ENCODE results near the gene BPIFB6.

Gene BPIFB6

DNA sequence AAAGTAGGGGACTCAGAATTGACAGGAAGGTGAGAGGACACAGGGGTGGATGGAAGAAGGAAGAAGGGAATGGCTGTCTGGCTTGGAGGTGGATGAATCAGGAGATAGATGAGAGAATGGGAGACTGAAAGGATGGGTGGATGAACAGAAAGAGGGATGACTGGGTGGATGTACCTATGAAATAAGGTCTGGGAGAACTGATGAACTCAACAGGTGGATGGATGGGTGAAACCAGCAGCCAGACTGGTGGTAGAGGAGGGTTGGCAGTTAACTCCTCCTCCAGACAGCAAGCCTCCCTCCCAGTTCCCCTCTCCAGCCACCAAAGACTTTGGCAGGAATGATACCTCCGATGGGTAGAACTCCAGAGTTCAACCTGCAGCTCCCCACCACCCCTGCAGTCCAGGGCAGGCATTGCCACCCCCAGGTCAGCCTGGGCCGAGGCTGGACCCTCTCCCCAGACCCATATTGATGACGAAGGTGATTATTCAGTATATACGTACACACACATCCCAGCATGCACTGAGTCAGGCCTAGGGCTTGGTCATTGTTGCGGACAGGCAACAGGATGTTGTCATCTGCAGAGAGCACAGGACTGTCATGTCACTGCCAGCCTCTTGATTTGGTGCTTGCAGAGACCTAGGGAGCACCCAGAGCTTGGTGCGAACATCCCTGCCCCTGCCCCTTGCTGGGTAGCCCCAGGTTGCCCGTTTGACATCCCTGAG lies 29.2 kb upstream of the BPIFB6 start:
- no peak for DNase-seq

DNA sequence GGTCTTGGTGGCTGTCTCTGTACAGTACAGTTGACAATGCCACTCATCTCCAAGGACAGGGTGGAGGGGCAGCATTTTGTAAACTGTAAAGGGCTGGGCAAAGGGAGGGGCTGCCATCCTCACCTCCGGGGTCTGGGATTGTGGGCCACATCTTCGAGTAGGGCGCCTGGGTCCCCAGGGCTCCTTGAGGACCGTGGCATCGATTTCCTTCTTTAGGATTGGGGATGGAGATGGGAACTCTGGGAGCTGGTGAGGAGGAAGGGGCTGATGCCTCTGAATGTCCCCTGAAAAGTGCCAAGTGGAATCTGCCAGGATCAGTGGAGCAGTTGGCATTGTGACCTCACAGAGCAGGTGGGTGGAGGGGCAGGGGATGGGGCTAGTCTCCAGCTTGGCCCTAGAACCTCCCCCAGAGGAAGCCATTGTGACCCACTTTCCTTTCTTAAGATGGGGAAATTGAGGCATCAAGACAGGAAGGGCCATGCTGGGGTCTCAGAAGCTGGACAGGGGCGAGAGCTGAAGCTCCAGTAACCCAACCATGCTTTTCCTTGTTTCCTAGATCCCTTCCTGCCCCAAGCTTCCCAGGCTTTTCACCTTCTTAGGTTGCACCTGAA lies 27.2 kb upstream of the BPIFB6 start, which contains the start of gene SUN5:
Gene SUN5, minus strand, starts transcription at position 293 of the 611 bp plus-strand sequence. Its CDS starts 93 bp downstream, at position 200.
- DNase-seq, result no peak

DNA sequence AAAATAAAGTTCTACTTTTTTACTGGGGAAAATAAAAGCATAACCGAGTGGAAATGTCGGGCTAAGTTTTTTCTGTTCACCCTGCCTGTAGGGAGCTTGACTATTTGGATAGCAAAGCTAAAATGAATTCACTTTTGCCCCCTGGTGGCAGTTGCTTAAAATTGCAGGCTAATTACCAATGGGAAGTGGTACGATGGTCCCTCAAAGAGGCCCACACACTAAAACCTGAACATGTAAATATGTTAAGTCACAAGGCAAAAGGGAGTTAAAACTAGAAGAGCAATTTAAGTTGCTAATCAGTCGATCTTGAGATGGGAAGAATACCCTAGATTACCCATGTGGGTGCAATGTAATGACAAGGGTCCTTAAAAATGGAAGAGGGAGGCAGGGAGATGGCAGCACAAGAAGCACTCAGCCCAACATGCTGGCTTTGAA lies 26.3 kb upstream of the BPIFB6 start:
- DNase-seq, result peak in 1 of 2 donors; percentile 39

DNA sequence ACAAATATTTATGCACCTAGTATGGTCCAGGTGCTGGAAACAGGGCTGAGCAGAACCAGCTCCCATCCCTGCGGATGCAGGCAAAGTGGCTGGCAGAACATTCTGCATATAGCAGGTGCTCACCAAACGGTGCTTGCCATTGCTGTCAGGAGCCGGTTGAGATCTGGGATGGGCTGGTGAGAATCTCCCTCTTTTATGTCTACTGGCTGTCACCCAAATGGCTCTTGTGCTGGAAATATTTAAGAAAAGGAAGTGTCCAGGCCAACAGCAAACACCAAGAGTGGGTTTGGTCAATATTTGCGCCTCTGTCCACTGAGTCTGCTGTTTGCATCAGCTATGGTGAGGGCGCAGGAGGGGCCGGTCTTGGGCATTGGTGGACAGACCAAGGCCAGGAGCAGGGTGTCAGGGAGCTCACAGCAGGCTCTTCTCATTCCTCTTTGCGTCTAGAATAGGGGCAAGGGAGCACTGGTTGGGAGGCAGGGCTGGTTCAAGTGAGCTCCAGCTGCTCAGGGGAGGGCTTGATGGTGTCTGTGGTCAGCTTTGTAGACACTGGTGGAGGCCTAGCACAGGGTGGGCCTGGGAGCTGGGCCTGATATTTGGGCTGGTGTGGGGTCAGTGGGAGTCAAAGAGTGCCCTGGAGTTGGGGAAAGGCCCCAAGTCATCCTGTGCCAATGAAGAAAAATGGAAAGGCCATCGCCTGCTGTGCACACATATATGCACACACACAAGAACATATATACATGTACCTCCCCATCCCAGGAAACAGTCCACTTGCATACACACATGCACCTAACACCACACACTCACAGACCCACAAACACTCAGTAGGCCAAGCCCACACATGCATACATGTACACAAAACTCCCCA lies 25.3 kb upstream of the BPIFB6 start:
- no peak for DNase-seq

DNA sequence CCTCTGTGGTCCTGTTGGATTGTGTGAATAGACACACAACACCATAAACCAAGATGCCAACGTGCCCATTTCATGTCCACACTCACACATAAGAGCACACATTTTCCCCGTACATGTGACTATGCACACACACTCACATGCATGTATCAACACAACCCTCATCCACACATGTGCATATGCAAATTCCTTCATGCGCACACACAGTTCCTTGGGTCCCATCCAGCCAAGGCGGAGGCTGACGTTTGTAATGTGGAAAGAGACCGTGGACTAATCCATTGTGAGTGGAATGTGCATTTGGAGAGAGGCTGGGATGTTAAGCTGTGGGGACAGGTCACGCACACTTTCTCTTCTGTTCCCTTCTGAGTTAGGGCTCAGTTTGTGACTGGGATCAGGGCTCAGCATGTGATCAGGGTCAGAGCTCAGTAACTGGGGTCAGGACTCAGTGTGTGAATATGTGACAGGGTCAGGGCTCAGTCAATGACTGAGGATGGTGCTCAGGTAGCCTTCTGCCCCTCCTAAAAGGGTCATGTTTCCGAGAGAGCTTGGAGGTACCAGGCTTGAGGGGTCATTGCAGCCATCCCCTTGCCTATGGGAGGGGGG lies 24.6 kb upstream of the BPIFB6 start:
- no peak for DNase-seq

DNA sequence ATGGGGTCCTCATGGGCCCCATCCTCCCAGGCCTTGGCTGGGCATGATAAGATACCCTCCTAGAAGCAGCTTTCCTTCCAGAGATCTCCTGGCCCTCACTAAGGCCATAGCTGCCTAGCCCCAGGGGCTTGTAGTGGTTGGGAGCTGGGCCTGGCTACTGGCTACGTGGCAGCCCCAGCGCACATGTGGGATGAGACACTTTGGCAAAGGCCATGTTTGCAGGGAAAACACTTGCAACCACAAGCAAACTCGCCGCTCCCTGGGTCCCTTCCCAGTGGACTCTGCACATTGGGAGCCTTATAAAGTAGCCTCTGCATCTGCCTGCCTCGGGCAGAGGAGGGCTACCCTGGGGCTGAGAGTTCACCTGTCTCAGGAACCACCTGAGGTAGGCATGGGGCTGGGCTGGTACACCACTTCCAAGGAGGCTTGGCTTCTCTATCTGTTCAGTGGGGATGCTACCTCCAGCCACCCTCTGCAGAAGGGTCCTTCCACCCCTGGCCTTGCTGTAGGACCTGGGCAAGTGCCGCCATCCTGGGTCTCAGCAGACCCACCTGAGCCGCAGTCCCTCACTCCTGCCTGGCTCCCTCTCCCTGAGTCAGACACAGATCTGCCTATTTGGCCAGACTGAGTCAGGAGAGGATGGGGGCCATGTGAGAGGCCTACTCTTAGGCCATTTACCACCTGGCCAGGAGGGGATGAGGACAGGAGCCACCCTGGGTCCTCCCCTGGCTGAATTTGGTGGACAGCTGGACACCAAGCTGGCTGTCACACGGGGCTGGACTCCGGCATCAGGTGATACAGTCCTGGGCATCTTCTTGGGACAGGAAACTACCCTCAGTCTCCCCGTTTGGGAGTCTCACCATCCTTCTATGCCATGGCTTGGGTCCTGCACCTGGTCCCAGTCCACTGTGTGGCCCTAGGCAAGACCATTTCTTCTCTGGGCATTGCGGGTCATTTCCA lies 23.8 kb upstream of the BPIFB6 start, which contains the start of gene BPIFB2:
Gene BPIFB2, plus strand, starts transcription at position 329 of the 960 bp plus-strand sequence. CDS start 871 bp downstream, outside the sequence.
- no peak for DNase-seq

DNA sequence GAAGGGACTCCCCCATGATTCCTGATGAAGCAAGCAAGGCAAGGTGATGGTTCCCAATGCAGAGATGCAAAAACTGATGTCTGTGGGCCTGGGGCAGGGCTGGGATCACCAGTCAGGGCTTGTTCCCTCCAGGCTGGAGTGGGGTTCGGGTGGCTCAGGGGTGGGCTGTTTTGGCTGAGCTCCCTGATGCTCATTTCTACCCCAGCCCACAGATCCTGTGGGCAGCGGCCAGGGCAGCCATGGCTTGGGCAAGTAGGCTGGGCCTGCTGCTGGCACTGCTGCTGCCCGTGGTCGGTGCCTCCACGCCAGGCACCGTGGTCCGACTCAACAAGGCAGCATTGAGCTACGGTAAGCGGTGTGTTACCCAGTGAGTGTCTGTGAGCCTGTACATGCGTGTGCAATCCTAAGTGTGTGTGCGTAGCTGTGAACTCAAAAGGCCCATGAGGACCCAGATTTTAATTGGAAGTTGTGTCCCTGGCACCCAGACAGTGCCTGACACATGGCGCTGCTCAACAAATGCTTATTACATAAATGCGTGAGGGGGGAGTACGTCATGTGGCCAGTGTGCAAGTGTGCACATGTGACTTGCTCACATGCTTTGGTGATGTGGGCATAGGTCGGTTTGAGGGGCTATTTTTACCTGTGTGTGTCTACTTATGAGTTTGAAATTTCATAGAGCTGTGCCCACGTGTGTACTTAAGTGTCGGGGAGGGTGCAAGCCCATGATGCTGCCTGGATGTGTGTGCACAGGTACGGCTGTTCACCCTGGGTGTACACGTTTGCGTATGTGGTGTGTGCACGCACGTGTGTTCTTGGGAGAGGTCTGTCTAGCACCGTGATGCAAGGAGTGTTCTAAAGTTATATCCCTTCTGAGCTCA lies 22.9 kb upstream of the BPIFB6 start:
- DNase-seq, result no peak

DNA sequence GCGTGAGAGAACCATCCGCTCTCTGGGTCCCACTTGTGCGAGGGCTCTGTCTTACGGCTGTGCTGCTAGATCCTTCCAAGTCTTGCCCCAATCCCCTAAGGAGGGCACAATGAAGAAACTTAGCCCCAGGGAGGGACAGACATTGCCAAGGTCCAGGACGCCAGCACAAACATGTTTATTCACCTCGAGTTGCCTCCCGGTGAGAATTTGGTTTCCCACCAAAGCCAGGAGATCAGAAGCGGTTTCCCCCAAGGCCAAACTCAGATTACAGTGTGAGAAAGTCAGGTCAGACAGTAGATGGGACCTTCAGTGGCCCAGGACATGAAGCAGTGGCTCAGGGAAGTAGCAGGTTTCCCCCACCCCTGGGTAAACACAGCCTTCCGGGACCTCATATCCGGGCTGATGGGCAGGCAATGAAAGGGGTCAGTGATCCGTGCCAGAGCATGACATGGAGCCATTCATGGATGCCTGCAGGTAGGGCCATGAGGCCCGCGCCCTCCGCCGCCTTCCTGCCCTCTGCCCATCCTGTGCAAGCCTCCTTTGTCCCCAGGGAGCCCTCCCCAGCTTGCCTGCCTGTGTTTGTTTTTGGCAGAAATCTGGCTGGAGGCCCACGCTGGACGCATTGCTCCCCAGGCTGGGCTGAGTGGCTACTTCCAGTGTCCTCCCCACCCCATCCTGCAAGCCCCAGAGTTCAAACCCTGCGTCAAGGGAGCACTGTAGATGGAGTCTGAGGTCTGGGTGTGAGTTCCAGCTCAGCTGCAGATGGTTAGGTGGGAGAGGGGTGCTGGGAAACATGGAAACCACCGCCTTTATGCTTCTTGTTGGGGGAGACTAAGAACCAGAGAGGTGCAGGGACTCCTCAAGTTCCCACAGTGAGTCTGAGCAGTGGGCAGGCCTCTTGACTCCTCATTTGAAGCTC lies 22.0 kb upstream of the BPIFB6 start:
- DNase-seq, result no peak

DNA sequence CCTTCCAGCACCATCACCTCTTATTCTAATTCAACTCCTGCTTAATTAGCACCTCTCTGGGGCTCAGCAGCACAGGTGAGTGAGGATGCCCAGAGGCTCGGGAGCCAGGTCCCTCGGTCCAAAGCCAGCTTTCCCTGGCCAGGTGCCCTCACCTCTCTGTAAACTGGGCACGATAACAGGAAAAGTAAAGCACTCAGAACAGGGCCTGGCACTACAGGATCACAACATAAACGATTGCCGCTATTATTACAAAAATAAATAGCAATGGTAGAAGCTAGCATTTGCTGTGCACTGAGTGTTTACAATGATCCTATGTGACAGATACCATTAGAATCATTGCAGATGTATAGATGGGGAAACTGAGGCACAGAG lies 21.3 kb upstream of the BPIFB6 start:
- DNase-seq, result no peak

DNA sequence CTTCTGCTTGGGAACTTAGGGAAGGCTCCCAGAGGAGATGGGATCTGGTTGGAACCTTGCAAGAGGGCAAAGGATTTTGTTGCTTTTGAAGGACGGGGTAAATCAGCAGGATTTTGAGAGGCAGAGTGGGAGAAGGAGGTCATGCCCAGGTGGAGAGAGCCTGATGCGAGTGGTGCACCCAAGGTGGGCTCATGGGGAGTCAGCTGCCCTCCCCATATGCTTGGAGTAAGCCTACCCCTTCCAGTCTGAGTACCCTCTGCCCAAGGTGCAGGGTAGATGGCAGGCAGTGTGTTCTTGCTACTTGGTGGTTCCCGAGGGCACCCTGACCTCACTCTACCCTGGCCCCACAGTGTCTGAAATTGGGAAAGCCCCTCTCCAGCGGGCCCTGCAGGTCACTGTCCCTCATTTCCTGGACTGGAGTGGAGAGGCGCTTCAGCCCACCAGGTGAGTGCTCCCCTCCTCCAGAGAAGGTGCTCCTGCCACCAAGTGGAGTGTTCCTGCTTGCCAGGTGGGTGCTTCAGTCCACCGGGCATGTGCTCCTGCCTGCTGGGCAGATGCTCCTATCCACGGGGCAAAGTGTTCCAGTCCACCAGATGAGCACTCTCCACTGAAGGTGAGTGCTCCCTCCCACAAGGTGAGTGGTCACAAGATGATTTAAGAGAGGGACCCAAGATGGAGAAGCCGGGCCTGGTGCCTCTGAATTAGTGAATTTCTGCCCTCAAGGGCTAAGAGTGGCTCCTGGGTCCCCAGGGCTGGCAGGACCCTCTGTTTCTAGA lies 20.6 kb upstream of the BPIFB6 start:
- DNase-seq, result no peak

DNA sequence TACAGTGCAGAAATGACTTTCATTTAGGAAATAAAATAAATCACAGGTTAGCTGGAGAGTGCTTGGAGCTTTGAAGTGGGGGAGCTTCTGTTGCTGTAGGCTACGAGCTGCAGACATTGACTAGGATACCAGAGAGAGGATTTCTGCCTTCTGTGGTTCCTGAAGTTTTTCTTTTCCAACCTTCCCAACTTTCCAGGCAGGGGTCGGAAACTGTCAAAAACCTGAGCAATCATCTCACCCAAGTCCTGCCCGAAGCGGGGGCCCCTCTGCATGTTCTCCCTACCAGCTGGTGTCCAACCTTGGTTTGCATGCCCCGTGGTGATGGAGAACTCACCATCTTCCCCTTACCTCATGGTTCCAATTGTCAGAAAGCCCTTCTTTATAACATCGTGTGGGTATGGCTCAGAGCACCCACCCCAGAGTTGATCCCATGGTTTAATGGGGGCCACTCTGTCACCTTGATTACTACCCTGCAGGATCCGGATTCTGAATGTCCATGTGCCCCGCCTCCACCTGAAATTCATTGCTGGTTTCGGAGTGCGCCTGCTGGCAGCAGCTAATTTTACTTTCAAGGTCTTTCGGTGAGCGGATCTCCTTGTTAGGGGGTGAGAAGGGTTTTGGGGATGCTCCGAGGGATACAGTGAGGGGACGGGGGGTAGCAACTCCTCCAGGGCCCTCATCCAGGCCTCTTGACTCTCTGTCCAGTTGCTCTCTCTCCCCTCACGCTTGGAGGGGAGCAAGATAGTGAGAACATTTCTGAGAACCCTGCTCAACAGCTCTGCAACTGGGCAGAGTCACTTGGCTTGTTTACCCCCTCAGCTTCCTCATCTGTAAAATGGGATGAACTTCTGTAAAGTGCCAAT lies 18.9 kb upstream of the BPIFB6 start:
- DNase-seq, result no peak

DNA sequence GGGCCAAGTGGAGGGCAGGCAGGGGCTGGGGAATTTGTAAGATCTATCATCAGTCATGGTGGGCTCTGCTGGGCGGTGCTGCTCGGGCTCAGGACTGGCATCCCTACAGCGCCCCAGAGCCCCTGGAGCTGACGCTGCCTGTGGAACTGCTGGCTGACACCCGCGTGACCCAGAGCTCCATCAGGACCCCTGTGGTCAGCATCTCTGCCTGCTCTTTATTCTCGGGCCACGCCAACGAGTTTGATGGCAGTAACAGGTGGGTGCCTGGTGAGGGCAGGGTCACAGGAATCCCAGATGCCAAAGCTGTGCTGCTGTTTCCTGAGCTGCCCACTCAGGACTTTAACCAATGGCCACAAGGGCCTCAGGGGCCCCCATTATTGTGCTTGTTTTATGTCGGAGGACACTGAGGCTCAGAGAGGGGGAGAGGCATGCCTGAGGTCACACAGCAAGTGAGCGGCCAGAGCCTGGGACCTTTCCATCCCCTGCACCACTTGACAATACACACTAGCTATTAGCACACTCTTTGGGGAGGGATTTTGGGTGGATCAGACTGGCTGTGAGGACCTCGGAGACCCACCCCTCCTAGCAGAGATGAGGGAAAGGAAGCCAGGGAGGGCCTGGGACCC lies 17.6 kb upstream of the BPIFB6 start:
- DNase-seq, result no peak

DNA sequence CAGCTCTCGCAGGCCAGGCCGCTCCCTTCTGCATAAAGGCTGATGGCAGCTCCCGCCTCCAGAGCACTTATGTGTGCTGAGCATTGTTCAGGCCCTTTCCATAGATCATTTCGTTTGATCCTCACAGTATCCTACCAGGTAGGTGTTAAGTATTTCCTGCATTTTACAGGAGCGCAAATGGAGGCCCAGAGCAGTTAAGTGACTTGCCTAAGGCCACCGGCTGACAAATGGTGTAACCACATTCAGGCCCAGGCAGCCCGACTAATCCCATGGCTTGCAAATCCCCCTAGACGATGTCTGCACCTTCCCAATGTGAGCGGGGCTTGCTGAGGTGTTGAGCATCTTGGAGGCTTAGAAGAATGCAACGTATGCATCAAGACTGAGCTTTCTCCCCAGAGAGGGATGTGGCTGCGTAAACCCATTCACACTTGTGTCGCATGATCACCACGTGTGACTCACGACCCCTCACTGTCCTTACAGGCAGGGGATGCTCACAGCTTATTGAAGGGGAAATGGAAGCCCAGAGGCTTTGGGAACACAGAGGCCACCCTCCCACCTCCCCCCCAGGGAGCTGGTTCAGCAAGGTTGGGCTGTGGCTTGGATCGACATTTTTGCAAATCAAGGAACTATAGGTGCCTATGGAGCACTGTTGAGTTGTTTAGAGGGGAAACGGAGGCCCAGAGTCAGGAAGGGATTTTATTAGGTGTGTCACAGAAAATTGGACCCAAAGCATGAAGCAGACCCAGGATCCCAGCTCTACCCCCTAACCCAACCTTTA lies 16.9 kb upstream of the BPIFB6 start:
- no peak for DNase-seq

DNA sequence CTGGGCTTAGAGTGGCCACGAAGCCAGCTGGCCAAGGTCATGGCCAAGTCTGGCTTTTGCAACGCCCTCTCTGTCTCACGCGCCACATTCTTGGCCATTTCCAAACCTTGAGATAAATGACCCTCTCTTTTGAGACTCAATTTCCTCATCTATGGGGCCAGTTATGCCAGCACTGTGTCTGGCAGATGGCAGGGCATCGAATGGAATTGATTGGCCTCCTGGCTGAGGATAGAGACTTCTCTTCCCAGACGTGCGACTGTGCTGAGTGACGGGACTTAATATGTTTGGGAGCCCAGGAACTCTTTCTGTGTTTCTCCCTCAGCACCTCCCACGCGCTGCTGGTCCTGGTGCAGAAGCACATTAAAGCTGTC lies 16.3 kb upstream of the BPIFB6 start:
- DNase-seq, result no peak

DNA sequence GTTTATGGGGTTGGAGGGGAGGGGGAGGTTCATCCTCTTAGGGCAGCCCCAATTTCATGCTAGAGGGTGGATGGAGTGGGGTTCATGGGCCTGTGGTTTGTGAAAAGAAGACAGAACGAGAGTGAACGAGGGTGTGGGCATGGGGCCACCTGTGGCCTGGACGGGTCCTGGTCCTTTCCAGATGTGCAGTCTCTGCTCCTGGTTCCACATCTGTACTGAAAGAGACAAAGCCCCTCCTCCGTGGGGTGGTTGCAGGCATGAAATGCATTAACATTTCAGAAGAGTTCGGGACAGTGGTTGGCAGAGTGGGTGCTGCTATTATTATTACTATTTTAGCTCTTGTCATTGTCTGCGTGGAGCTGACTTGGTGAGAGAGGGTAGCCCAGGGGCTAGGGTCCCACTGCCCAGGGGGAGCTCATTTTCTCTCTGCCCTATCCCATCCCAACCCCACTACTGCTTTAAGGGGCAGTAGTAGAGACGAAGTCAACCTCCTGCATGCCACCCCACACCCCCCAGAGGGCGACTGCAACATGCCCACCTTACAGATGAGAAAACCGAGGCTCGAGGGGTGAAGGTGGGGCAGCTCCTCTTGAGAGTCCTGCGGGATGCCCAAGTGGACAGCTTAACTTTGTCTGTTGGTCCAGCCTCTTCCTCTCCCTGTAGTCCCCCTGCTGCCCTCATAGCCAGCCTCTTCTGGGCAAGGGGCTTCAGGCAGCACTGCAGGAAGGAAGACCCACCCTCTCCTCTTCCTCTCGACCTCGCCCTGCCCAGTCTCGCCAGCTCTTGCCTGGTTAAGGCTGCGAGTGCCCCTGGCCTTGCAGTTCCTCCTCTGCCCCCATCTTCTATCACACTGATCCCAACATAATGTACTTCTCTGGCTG lies 15.5 kb upstream of the BPIFB6 start:
- no peak for DNase-seq

Measured in activated CD4-positive, alpha-beta T cell treated with anti-CD3 and anti-CD28 coated beads for 4 hours (primary cell).